ENCODE measurements around the gene MGAT5.

The MGAT5 gene

GRCh38 chr2:134240061-134240460, 13.8 kb upstream of the MGAT5 start:
- TF ChIP-seq ZBTB7A (IDR thresholded peaks at IDR 0.05; ENCODE audit: low read depth) = no peak
- no peak for TF ChIP-seq TCF12 (IDR thresholded peaks at IDR 0.05; ENCODE audit: low read depth)
- no peak for TF ChIP-seq NFIC (IDR thresholded peaks at IDR 0.05)
- TF ChIP-seq MAX (IDR thresholded peaks at IDR 0.05) = no peak
- no peak for TF ChIP-seq USF1 (IDR thresholded peaks at IDR 0.05)
- no peak for TF ChIP-seq TAF1 (IDR thresholded peaks at IDR 0.05; ENCODE audit: low read depth)
- no peak for TF ChIP-seq FOXM1 (IDR thresholded peaks at IDR 0.05; ENCODE audit: borderline replicate concordance, low read depth)
- TF ChIP-seq EGR1 (IDR thresholded peaks at IDR 0.05) = no peak
- TF ChIP-seq CEBPB (IDR thresholded peaks at IDR 0.05) = no peak
- TF ChIP-seq YY1 (IDR thresholded peaks at IDR 0.05; ENCODE audit: low read depth) = no peak
- no peak for TF ChIP-seq RAD21 (IDR thresholded peaks at IDR 0.05; ENCODE audit: low read depth)
- no peak for TF ChIP-seq EP300 (IDR thresholded peaks at IDR 0.05; ENCODE audit: borderline replicate concordance)
- no peak for TF ChIP-seq TEAD4 (IDR thresholded peaks at IDR 0.05)
- no peak for TF ChIP-seq CREB1 (IDR thresholded peaks at IDR 0.05; ENCODE audit: low read depth)
- TF ChIP-seq, protein P1, sequence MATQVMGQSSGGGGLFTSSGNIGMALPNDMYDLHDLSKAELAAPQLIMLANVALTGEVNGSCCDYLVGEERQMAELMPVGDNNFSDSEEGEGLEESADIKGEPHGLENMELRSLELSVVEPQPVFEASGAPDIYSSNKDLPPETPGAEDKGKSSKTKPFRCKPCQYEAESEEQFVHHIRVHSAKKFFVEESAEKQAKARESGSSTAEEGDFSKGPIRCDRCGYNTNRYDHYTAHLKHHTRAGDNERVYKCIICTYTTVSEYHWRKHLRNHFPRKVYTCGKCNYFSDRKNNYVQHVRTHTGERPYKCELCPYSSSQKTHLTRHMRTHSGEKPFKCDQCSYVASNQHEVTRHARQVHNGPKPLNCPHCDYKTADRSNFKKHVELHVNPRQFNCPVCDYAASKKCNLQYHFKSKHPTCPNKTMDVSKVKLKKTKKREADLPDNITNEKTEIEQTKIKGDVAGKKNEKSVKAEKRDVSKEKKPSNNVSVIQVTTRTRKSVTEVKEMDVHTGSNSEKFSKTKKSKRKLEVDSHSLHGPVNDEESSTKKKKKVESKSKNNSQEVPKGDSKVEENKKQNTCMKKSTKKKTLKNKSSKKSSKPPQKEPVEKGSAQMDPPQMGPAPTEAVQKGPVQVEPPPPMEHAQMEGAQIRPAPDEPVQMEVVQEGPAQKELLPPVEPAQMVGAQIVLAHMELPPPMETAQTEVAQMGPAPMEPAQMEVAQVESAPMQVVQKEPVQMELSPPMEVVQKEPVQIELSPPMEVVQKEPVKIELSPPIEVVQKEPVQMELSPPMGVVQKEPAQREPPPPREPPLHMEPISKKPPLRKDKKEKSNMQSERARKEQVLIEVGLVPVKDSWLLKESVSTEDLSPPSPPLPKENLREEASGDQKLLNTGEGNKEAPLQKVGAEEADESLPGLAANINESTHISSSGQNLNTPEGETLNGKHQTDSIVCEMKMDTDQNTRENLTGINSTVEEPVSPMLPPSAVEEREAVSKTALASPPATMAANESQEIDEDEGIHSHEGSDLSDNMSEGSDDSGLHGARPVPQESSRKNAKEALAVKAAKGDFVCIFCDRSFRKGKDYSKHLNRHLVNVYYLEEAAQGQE (IDR thresholded peaks at IDR 0.05; ENCODE audit: low read depth) = no peak

GRCh38 chr2:134241911-134242310, 12.0 kb upstream of the MGAT5 start:
- TF ChIP-seq USF1 (IDR thresholded peaks at IDR 0.05) (no peak), RAD21 (IDR thresholded peaks at IDR 0.05; ENCODE audit: low read depth) (no peak), MAX (IDR thresholded peaks at IDR 0.05) (no peak), TAF1 (IDR thresholded peaks at IDR 0.05; ENCODE audit: low read depth) (no peak), ZBTB7A (IDR thresholded peaks at IDR 0.05; ENCODE audit: low read depth) (no peak), TEAD4 (IDR thresholded peaks at IDR 0.05) (no peak), FOXM1 (IDR thresholded peaks at IDR 0.05; ENCODE audit: borderline replicate concordance, low read depth) (no peak), TCF12 (IDR thresholded peaks at IDR 0.05; ENCODE audit: low read depth) (no peak), EP300 (IDR thresholded peaks at IDR 0.05; ENCODE audit: borderline replicate concordance) (no peak), CEBPB (IDR thresholded peaks at IDR 0.05) (no peak), EGR1 (IDR thresholded peaks at IDR 0.05) (no peak), NFIC (IDR thresholded peaks at IDR 0.05) (no peak), CREB1 (IDR thresholded peaks at IDR 0.05; ENCODE audit: low read depth) (no peak), YY1 (IDR thresholded peaks at IDR 0.05; ENCODE audit: low read depth) (no peak)
- TF ChIP-seq, protein P1 (IDR thresholded peaks at IDR 0.05; ENCODE audit: low read depth) = no peak

GRCh38 chr2:134243244-134243643, 10.6 kb upstream of the MGAT5 start:
- TF ChIP-seq NFIC (IDR thresholded peaks at IDR 0.05) (no peak), EGR1 (IDR thresholded peaks at IDR 0.05) (no peak), ZBTB7A (IDR thresholded peaks at IDR 0.05; ENCODE audit: low read depth) (no peak), MAX (IDR thresholded peaks at IDR 0.05) (no peak), CREB1 (IDR thresholded peaks at IDR 0.05; ENCODE audit: low read depth) (no peak), TCF12 (IDR thresholded peaks at IDR 0.05; ENCODE audit: low read depth) (no peak), USF1 (IDR thresholded peaks at IDR 0.05) (no peak), TAF1 (IDR thresholded peaks at IDR 0.05; ENCODE audit: low read depth) (no peak), RAD21 (IDR thresholded peaks at IDR 0.05; ENCODE audit: low read depth) (no peak), EP300 (IDR thresholded peaks at IDR 0.05; ENCODE audit: borderline replicate concordance) (no peak), TEAD4 (IDR thresholded peaks at IDR 0.05) (no peak), FOXM1 (IDR thresholded peaks at IDR 0.05; ENCODE audit: borderline replicate concordance, low read depth) (no peak)
- TF ChIP-seq, protein P1 (IDR thresholded peaks at IDR 0.05; ENCODE audit: low read depth) = no peak
